A375 (cell line): Measurements from ENCODE around the gene KRTAP9-7. TPM values are rescaled to one million over a fixed set of nuclear protein-coding genes. Genes with fewer than 3 reads are reported as not detected.

ENCODE experiments used
- small RNA-seq: library from RNA; depleted of rRNA; stranded (forward); fragments of <200 nt; gene quantifications from one replicate; pipeline ENCODE3, GENCODE V24; 2014
- total RNA-seq: library from RNA; depleted of rRNA; stranded (reverse); fragments of >200 nt; shearing (Covaris generic); gene quantifications from 2 replicates; pipeline ENCODE4 v1.2.3, GENCODE V29; 2014; rRNA removed

Gene KRTAP9-7
- not detected in 2 replicates for total RNA-seq

GRCh38 chr17:41275648-41276190 lies at the start of gene KRTAP9-7:
KRTAP9-7 (plus strand) TSS chr17:41275698; CDS start chr17:41275698, 0 bp downstream.

GRCh38 chr17:41226598-41227095 lies 48.9 kb upstream of the KRTAP9-7 start, which contains the start of gene KRTAP9-2:
KRTAP9-2 (plus strand) TSS chr17:41226648; CDS start chr17:41226655, 7 bp downstream.

GRCh38 chr17:41232399-41233105 lies 42.9 kb upstream of the KRTAP9-7 start, which contains the start of gene KRTAP9-3:
KRTAP9-3 (plus strand) TSS chr17:41232449; CDS start chr17:41232502, 53 bp downstream.

GRCh38 chr17:41237949-41238437 lies 37.5 kb upstream of the KRTAP9-7 start, which contains the start of gene KRTAP9-8:
KRTAP9-8 (plus strand) TSS chr17:41237999; CDS start chr17:41238052, 53 bp downstream.

GRCh38 chr17:41249637-41250240 lies 25.8 kb upstream of the KRTAP9-7 start, which contains the start of gene KRTAP9-4:
KRTAP9-4 (plus strand) TSS chr17:41249687; CDS start chr17:41249721, 34 bp downstream.

GRCh38 chr17:41255381-41256290 lies 19.9 kb upstream of the KRTAP9-7 start, which contains the start of gene KRTAP9-9:
KRTAP9-9 (plus strand) TSS chr17:41255384.

GRCh38 chr17:41265078-41265477 lies 10.4 kb upstream of the KRTAP9-7 start, which contains the start of gene KRTAP9-6:
KRTAP9-6 (plus strand) TSS chr17:41265378; CDS start chr17:41265378, 0 bp downstream.

GRCh38 chr17:41301916-41302901 lies 26.7 kb downstream of the KRTAP9-7 start, which contains the start of gene KRTAP29-1:
KRTAP29-1 (minus strand) TSS chr17:41302851; CDS start chr17:41302851, 0 bp downstream.

GRCh38 chr17:41308918-41309359 lies 33.4 kb downstream of the KRTAP9-7 start, which contains the start of gene KRTAP16-1:
KRTAP16-1 (minus strand) TSS chr17:41309309; CDS start chr17:41309253, 56 bp downstream.

GRCh38 chr17:41315204-41315794 lies 39.8 kb downstream of the KRTAP9-7 start, which contains the start of gene KRTAP17-1:
KRTAP17-1 (minus strand) TSS chr17:41315710; CDS start chr17:41315650, 60 bp downstream.

Small RNAs within 50 kb of the gene (small RNA-seq; reads per million reads assigned to genes)
- not detected for gene KRTAP9-10P

Other genes starting within 250 kb of the KRTAP9-7 start
- gene KRTAP1-5, start 248.5 kb upstream of the KRTAP9-7 start, total RNA-seq: not detected in 2 replicates
- not detected in 2 replicates for gene KRTAP1-4, start 245.5 kb upstream of the KRTAP9-7 start, total RNA-seq
- gene KRTAP1-3, start 240.8 kb upstream of the KRTAP9-7 start, total RNA-seq: not detected in 2 replicates
- not detected in 2 replicates for gene KRTAP1-1, start 234.2 kb upstream of the KRTAP9-7 start, total RNA-seq
- gene KRTAP2-1, start 228.4 kb upstream of the KRTAP9-7 start, total RNA-seq: not detected in 2 replicates
- gene KRTAP2-2, start 220.5 kb upstream of the KRTAP9-7 start, total RNA-seq: not detected in 2 replicates
- 0.29 TPM in 1 of 2 replicates, not detected in the other for gene KRTAP2-3, start 215.6 kb upstream of the KRTAP9-7 start, total RNA-seq
- gene KRTAP2-4, start 209.8 kb upstream of the KRTAP9-7 start, total RNA-seq: not detected in 2 replicates
- gene KRTAP4-7, start 191.5 kb upstream of the KRTAP9-7 start, total RNA-seq: not detected in 2 replicates
- not detected in 2 replicates for gene KRTAP4-8, start 177.6 kb upstream of the KRTAP9-7 start, total RNA-seq
- not detected in 2 replicates for gene KRTAP4-16, start 173.5 kb upstream of the KRTAP9-7 start, total RNA-seq
- not detected in 2 replicates for gene KRTAP4-9, start 170.3 kb upstream of the KRTAP9-7 start, total RNA-seq
- gene KRTAP4-11, start 157.3 kb upstream of the KRTAP9-7 start, total RNA-seq: not detected in 2 replicates
- not detected in 2 replicates for gene KRTAP4-12, start 151.5 kb upstream of the KRTAP9-7 start, total RNA-seq
- gene KRTAP4-6, start 135.2 kb upstream of the KRTAP9-7 start, total RNA-seq: not detected in 2 replicates
- gene KRTAP4-5, start 125.9 kb upstream of the KRTAP9-7 start, total RNA-seq: not detected in 2 replicates
- gene KRTAP4-4, start 115.0 kb upstream of the KRTAP9-7 start, total RNA-seq: not detected in 2 replicates
- gene KRTAP4-3, start 107.5 kb upstream of the KRTAP9-7 start, total RNA-seq: not detected in 2 replicates
- not detected in 2 replicates for gene KRTAP4-2, start 97.5 kb upstream of the KRTAP9-7 start, total RNA-seq
- not detected in 2 replicates for gene KRTAP4-1, start 90.8 kb upstream of the KRTAP9-7 start, total RNA-seq
- not detected in 2 replicates for gene KRTAP9-1, start 85.8 kb upstream of the KRTAP9-7 start, total RNA-seq
- not detected in 2 replicates for gene KRTAP9-2, start 49.0 kb upstream of the KRTAP9-7 start, total RNA-seq
- not detected in 2 replicates for gene KRTAP9-3, start 43.2 kb upstream of the KRTAP9-7 start, total RNA-seq
- not detected in 2 replicates for gene KRTAP9-8, start 37.7 kb upstream of the KRTAP9-7 start, total RNA-seq
- gene KRTAP9-4, start 26.0 kb upstream of the KRTAP9-7 start, total RNA-seq: not detected in 2 replicates
- gene KRTAP9-9, start 20.3 kb upstream of the KRTAP9-7 start, total RNA-seq: not detected in 2 replicates
- gene KRTAP9-6, start 10.3 kb upstream of the KRTAP9-7 start, total RNA-seq: not detected in 2 replicates
- gene KRTAP29-1, start 27.2 kb downstream of the KRTAP9-7 start, total RNA-seq: not detected in 2 replicates
- gene KRTAP16-1, start 33.6 kb downstream of the KRTAP9-7 start, total RNA-seq: not detected in 2 replicates
- not detected in 2 replicates for gene KRTAP17-1, start 40.0 kb downstream of the KRTAP9-7 start, total RNA-seq
- not detected in 2 replicates for gene KRT33A, start 75.1 kb downstream of the KRTAP9-7 start, total RNA-seq
- 0.29 TPM in 1 of 2 replicates, not detected in the other for gene KRT33B, start 94.1 kb downstream of the KRTAP9-7 start, total RNA-seq
- gene KRT34, start 106.6 kb downstream of the KRTAP9-7 start, total RNA-seq: 0.23 and 0.77 TPM in 2 replicates
- not detected in 2 replicates for gene KRT31, start 121.9 kb downstream of the KRTAP9-7 start, total RNA-seq
- gene KRT37, start 148.9 kb downstream of the KRTAP9-7 start, total RNA-seq: not detected in 2 replicates
- gene KRT38, start 165.3 kb downstream of the KRTAP9-7 start, total RNA-seq: not detected in 2 replicates
- gene KRT32, start 191.7 kb downstream of the KRTAP9-7 start, total RNA-seq: 0.08 and 0.19 TPM in 2 replicates
- gene KRT35, start 205.5 kb downstream of the KRTAP9-7 start, total RNA-seq: not detected in 2 replicates
- gene KRT36, start 214.2 kb downstream of the KRTAP9-7 start, total RNA-seq: not detected in 2 replicates
- gene KRT13, start 229.9 kb downstream of the KRTAP9-7 start, total RNA-seq: not detected in 2 replicates
- 11.1 and 18.7 TPM in 2 replicates for gene KRT15, start 243.2 kb downstream of the KRTAP9-7 start, total RNA-seq